K562 (cell line): ENCODE measurements around the gene ASPRV1.

Source experiments
- ARID1B ChIP-seq: fragments of 450-650 bp; IDR thresholded peaks from 2 replicates; pipeline ENCODE4 v1.6.1; 2016; ENCODE audit warnings: antibody characterized with exemption, mild to moderate bottlenecking, inconsistent platforms
- JUND ChIP-seq, 2 experiments: IDR thresholded peaks; 2 replicates in 1 of 2; 3 replicates in 1 of 2; pipeline ENCODE4 v1.6.1; 2011; ENCODE audit warnings: borderline replicate concordance in 2 of 2, low read depth in 2 of 2, low read length in 2 of 2, improper control_type of control experiment in 1 of 2, missing biosample characterization in 1 of 2, missing genetic modification characterization in 1 of 2, missing genetic modification reagents in 1 of 2
- POLR2AphosphoS5 ChIP-seq: IDR thresholded peaks from 2 replicates; pipeline ENCODE4 v1.6.1; 2011; ENCODE audit warnings: mild to moderate bottlenecking, low read depth, low read length, moderate library complexity; ENCODE audit not compliant: control insufficient read depth, insufficient read depth
- ZNF3 ChIP-seq: fragments of 250-450 bp; sonication (Bioruptor Pico); IDR thresholded peaks from 2 replicates; pipeline ENCODE4 v1.5.0; 2021; ENCODE audit warnings: mild to moderate bottlenecking, moderate library complexity
- TF ChIP-seq, protein P1 (sequence below), 3 experiments: IDR thresholded peaks in 2 of 3; conservative IDR thresholded peaks in 1 of 3; 2 replicates each; pipeline ENCODE4 v1.5.1; 2011 to 2012; ENCODE audit warnings: low read length in 3 of 3, mild to moderate bottlenecking in 3 of 3, control low read depth in 2 of 3, improper control_type of control experiment in 1 of 3, inconsistent platforms in 1 of 3, low read depth in 1 of 3, mixed read lengths in 1 of 3, moderate library complexity in 1 of 3; ENCODE audit not compliant: insufficient read depth in 2 of 3

DNA sequence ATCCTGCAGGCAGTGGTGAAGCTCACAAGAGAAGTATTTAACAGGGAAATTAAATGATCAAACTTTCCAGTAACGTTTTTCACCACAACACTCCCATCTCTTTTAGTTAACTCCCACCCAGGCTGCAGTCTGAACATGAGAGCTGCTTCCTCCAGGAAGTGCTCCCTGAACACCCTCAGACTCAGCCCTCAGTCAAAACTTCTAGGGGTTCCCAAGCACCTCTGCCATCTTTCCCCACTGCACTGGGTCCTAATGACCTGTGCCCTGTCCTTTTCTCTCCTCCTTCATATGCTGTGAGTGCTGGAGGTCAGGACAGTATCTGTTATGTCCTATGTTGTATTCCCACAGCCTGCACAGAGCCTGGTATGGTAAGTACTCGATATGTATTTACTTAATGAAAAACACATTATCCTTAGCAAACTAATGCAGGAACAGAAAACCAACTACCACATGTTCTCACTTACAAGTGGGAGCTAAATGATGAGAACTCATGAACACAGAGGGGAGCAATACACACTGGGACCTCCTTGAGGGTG is 49.2 kb upstream of the ASPRV1 start:
- TF ChIP-seq, protein P1, sequence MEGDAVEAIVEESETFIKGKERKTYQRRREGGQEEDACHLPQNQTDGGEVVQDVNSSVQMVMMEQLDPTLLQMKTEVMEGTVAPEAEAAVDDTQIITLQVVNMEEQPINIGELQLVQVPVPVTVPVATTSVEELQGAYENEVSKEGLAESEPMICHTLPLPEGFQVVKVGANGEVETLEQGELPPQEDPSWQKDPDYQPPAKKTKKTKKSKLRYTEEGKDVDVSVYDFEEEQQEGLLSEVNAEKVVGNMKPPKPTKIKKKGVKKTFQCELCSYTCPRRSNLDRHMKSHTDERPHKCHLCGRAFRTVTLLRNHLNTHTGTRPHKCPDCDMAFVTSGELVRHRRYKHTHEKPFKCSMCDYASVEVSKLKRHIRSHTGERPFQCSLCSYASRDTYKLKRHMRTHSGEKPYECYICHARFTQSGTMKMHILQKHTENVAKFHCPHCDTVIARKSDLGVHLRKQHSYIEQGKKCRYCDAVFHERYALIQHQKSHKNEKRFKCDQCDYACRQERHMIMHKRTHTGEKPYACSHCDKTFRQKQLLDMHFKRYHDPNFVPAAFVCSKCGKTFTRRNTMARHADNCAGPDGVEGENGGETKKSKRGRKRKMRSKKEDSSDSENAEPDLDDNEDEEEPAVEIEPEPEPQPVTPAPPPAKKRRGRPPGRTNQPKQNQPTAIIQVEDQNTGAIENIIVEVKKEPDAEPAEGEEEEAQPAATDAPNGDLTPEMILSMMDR (IDR thresholded peaks at IDR 0.05 in 2 of 3, conservative IDR thresholded peaks at IDR 0.05 in 1 of 3; ENCODE audit: insufficient read depth in 2 of 3, low read depth in 1 of 3, low read length in 3 of 3): no peak
- TF ChIP-seq ARID1B (no peak), ZNF3 (CRISPR knock-in tag) (no peak), POLR2AphosphoS5 (no peak), JUND (IDR thresholded peaks at IDR 0.05; ENCODE audit: borderline replicate concordance, low read depth, low read length) (no peak), JUND (tag; IDR thresholded peaks at IDR 0.05; ENCODE audit: borderline replicate concordance, low read depth, low read length) (no peak; the same call in 2 of the 3 replicates)
